Neural progenitor cell (in vitro differentiated cells): ENCODE results near the gene RASGRP4. TPM values are rescaled to one million over a fixed set of nuclear protein-coding genes. Genes with fewer than 3 reads are reported as not detected.

Experiments
- DNase-seq: peaks from one replicate; pipeline ENCODE4 v3.0.0-alpha.2; 2016; ENCODE audit warnings: low spot score
- H2AFZ ChIP-seq: fragments of 200-600 bp; sonication (generic); replicated peaks from 2 replicates; pipeline ENCODE4 v1.6.1; 2016; ENCODE audit warnings: antibody characterized with exemption
- H3F3A ChIP-seq: fragments of 200-600 bp; sonication (generic); 2 replicates; pipeline ENCODE4 v1.6.1; 2016; ENCODE audit warnings: antibody characterized with exemption, low read depth
- H3K27ac ChIP-seq: fragments of 200-600 bp; sonication (generic); 2 replicates; pipeline ENCODE4 v1.5.1; 2016; ENCODE audit warnings: mild to moderate bottlenecking
- H3K27me3 ChIP-seq: fragments of 200-600 bp; sonication (generic); 2 replicates; pipeline ENCODE4 v1.6.1; 2016; ENCODE audit warnings: mild to moderate bottlenecking, moderate library complexity
- H3K36me3 ChIP-seq: fragments of 200-600 bp; sonication (generic); 2 replicates; pipeline ENCODE4 v1.5.1; 2016
- H3K4me1 ChIP-seq: fragments of 200-600 bp; sonication (generic); 2 replicates; pipeline ENCODE4 v1.6.1; 2016; ENCODE audit warnings: mixed run types
- H3K4me2 ChIP-seq: fragments of 200-600 bp; sonication (generic); 2 replicates; pipeline ENCODE4 v1.6.1; 2016
- H3K4me3 ChIP-seq: fragments of 200-600 bp; sonication (generic); 2 replicates; pipeline ENCODE4 v1.5.1; 2016
- H3K79me2 ChIP-seq: fragments of 200-600 bp; sonication (generic); 2 replicates; pipeline ENCODE4 v1.6.1; 2016; ENCODE audit warnings: low read depth
- H3K9ac ChIP-seq: fragments of 200-600 bp; sonication (generic); 2 replicates; pipeline ENCODE4 v1.6.1; 2016
- H3K9me3 ChIP-seq: fragments of 200-600 bp; sonication (generic); 2 replicates; pipeline ENCODE4 v1.5.1; 2016; ENCODE audit warnings: low read depth
- H4K20me1 ChIP-seq: fragments of 200-600 bp; sonication (generic); 2 replicates; pipeline ENCODE4 v1.6.1; 2016; ENCODE audit warnings: low read depth
- H3K27ac Mint-ChIP-seq: 3 replicates; pipeline ENCODE4 v1.8.0; 2021; ENCODE audit warnings: mixed read lengths
- H3K27me3 Mint-ChIP-seq: 2 replicates; pipeline ENCODE4 v1.8.0; 2022; ENCODE audit warnings: low read depth, mild to moderate bottlenecking, inconsistent platforms, moderate library complexity, mixed read lengths; ENCODE audit not compliant: insufficient read depth
- H3K36me3 Mint-ChIP-seq: 3 replicates; pipeline ENCODE4 v1.8.0; 2021; ENCODE audit warnings: mixed read lengths
- H3K4me1 Mint-ChIP-seq: 3 replicates; pipeline ENCODE4 v1.8.0; 2021; ENCODE audit warnings: mixed read lengths
- H3K4me3 Mint-ChIP-seq: 3 replicates; pipeline ENCODE4 v1.8.0; 2021; ENCODE audit warnings: mild to moderate bottlenecking, moderate library complexity, mixed read lengths
- H3K9me3 Mint-ChIP-seq: 3 replicates; pipeline ENCODE4 v1.8.0; 2020; ENCODE audit warnings: mixed read lengths
- EZH2 ChIP-seq: fragments of 200-600 bp; sonication (generic); IDR thresholded peaks from 2 replicates; pipeline ENCODE4 v1.6.1; 2017; ENCODE audit warnings: antibody characterized with exemption, mild to moderate bottlenecking, moderate library complexity
- EZH2phosphoT487 ChIP-seq: fragments of 200-600 bp; sonication (generic); IDR thresholded peaks from 2 replicates; pipeline ENCODE4 v1.6.1; 2017; ENCODE audit warnings: antibody characterized with exemption
- total RNA-seq: library from RNA; depleted of rRNA; stranded (reverse); fragments of >200 nt; gene quantifications from 2 replicates; pipeline ENCODE4 v1.2.3, GENCODE V29; 2015; ENCODE audit warnings: low replicate concordance
- TF ChIP-seq, protein P1 (sequence below): fragments of 200-600 bp; sonication (generic); IDR thresholded peaks from 2 replicates; pipeline ENCODE4 v1.5.1; 2017; ENCODE audit warnings: antibody characterized with exemption, mild to moderate bottlenecking

RASGRP4 gene
- total RNA-seq, 1 donor from 2014 or later = not detected

DNA sequence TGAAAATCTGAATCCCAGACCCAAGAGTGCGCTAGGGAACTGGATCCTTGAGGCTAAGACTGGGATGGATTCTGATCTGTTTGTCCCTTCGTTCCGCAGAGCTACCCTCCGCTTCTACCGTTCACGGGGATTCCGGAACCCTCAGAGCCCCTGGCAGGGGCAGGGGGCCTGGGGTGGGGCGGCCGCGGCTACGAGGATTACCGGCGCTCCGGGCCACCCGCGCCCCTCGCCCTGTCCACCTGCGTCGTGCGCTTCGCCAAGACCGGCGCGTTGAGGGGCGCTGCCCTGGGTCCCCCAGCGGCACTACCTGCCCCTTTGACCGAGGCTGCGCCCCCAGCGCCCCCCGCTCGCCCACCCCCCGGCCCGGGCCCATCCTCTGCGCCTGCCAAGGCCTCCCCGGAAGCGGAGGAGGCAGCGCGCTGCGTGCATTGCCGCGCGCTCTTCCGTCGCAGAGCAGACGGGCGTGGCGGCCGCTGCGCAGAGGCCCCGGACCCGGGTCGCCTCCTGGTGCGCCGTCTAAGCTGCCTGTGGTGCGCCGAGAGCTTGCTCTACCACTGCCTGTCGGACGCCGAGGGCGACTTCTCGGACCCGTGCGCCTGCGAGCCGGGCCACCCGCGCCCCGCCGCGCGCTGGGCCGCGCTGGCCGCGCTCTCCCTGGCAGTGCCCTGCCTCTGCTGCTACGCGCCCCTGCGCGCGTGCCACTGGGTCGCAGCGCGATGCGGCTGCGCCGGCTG lies 30.5 kb downstream of the RASGRP4 start:
- Histone ChIP-seq H3K4me1 (no peaks in the 10 kb centered on the region), H3K27me3 (peaks cover 28% of the 10 kb centered on the region), H3K79me2 (no peaks in the 10 kb centered on the region), H3K27ac (no peak overlapping the region), H3K4me3 (no peak overlapping the region), H3K36me3 (no peaks in the 10 kb centered on the region), H3K4me2 (no peak overlapping the region), H4K20me1 (no peaks in the 10 kb centered on the region), H3K9me3 (no peaks in the 10 kb centered on the region), H3K9ac (no peak overlapping the region), H2AFZ (no peak overlapping the region), H3F3A (peaks cover 8% of the 10 kb centered on the region)
- TF ChIP-seq EZH2phosphoT487 = no peak
- Mint-ChIP-seq H3K36me3 (peaks cover 30% of the 10 kb centered on the region), H3K4me1 (peaks cover 13% of the 10 kb centered on the region), H3K9me3 (peaks cover 7% of the 10 kb centered on the region), H3K27ac (no peak overlapping the region), H3K27me3 (peaks cover 10% of the 10 kb centered on the region), H3K4me3 (no peak overlapping the region)
- peak; percentile 1 for DNase-seq

DNA sequence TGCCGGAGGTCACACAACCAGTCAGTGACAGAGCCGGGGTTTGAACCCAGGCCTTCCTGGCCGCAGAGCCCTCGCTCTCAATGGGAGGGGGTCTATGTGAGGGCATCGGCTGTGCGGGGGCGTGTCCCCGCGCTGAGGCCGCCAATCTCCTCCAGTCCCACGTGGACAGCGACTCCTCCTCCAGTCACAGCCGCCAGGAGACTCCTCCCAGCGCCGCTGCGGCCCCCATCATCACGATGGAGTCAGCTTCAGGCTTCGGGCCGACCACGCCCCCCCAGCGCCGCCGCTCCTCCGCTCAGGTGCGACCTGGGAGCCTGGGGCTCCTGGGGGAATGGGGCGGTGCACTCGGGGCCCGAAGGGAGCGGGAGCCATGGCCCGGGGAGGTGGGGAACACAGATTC lies 31.5 kb downstream of the RASGRP4 start:
- H3K4me1 ChIP-seq = peaks cover 4% of the 10 kb centered on the region
- Mint-ChIP-seq H3K4me3 (no peak overlapping the region), H3K36me3 (peaks cover 30% of the 10 kb centered on the region), H3K27me3 (peaks cover 8% of the 10 kb centered on the region), H3K27ac (no peak overlapping the region), H3K4me1 (peaks cover 17% of the 10 kb centered on the region), H3K9me3 (peaks cover 7% of the 10 kb centered on the region)
- H3K27me3 ChIP-seq = peaks cover 28% of the 10 kb centered on the region
- no peaks in the 10 kb centered on the region for H3K9me3 ChIP-seq
- H3K4me2 ChIP-seq = peak overlapping the region; percentile 65
- peaks cover 6% of the 10 kb centered on the region for H4K20me1 ChIP-seq
- peaks cover 8% of the 10 kb centered on the region for H3F3A ChIP-seq
- H3K79me2 ChIP-seq = no peaks in the 10 kb centered on the region
- no peaks in the 10 kb centered on the region for H3K36me3 ChIP-seq
- H3K4me3 ChIP-seq = peak overlapping the region; percentile 31
- H2AFZ ChIP-seq = no peak overlapping the region
- H3K27ac ChIP-seq = no peak overlapping the region
- H3K9ac ChIP-seq = no peak overlapping the region
- DNase-seq = peak; percentile 86
- TF ChIP-seq, protein P1, sequence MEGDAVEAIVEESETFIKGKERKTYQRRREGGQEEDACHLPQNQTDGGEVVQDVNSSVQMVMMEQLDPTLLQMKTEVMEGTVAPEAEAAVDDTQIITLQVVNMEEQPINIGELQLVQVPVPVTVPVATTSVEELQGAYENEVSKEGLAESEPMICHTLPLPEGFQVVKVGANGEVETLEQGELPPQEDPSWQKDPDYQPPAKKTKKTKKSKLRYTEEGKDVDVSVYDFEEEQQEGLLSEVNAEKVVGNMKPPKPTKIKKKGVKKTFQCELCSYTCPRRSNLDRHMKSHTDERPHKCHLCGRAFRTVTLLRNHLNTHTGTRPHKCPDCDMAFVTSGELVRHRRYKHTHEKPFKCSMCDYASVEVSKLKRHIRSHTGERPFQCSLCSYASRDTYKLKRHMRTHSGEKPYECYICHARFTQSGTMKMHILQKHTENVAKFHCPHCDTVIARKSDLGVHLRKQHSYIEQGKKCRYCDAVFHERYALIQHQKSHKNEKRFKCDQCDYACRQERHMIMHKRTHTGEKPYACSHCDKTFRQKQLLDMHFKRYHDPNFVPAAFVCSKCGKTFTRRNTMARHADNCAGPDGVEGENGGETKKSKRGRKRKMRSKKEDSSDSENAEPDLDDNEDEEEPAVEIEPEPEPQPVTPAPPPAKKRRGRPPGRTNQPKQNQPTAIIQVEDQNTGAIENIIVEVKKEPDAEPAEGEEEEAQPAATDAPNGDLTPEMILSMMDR = no peak

DNA sequence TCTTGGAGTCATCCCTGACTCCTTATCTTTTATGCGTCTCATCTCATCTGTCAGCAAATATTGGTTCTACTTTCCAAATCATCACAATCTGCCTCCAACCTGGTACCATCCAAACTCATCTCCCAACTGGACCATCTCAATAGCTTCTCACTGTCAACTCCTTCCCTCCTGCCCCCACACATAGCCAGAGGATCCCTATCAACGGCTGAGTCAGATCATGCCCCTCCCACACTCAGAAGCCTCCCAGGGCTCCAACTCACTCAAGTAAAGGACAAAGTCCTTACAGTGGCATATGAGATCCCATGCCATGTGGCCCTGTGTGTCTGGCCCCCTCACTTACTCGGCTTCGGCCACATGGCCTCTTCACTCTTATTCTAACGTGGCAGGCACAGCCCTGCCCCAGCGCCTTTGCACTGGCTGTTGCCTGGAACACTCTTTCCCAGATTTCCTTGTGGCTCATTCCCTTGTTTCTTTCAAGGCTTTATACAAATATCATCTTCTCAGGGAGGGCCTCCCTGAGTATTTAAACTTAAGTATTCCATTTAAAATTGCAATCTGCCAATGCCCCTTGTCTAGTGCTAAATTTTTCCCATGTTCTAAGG lies 33.2 kb downstream of the RASGRP4 start:
- peaks cover 7% of the 10 kb centered on the region for H3K9me3 Mint-ChIP-seq
- H3K4me1 ChIP-seq = peaks cover 4% of the 10 kb centered on the region
- peaks cover 6% of the 10 kb centered on the region for H4K20me1 ChIP-seq
- TF ChIP-seq EZH2 = no peak
- no peak for TF ChIP-seq EZH2phosphoT487
- TF ChIP-seq, protein P1 = no peak
- H3K27ac ChIP-seq = no peak overlapping the region
- H3K79me2 ChIP-seq = no peaks in the 10 kb centered on the region
- H3F3A ChIP-seq = peaks cover 15% of the 10 kb centered on the region
- no peaks in the 10 kb centered on the region for H3K36me3 ChIP-seq
- H3K4me3 ChIP-seq = no peak overlapping the region
- peaks cover 18% of the 10 kb centered on the region for H3K27me3 ChIP-seq
- H3K27me3 Mint-ChIP-seq = peaks cover 4% of the 10 kb centered on the region
- H3K27ac Mint-ChIP-seq = no peak overlapping the region
- H3K9me3 ChIP-seq = no peaks in the 10 kb centered on the region
- DNase-seq = no peak
- no peak overlapping the region for H3K4me2 ChIP-seq
- no peak overlapping the region for H2AFZ ChIP-seq
- H3K4me1 Mint-ChIP-seq = peaks cover 19% of the 10 kb centered on the region
- no peak overlapping the region for H3K4me3 Mint-ChIP-seq
- peaks cover 30% of the 10 kb centered on the region for H3K36me3 Mint-ChIP-seq
- no peak overlapping the region for H3K9ac ChIP-seq

DNA sequence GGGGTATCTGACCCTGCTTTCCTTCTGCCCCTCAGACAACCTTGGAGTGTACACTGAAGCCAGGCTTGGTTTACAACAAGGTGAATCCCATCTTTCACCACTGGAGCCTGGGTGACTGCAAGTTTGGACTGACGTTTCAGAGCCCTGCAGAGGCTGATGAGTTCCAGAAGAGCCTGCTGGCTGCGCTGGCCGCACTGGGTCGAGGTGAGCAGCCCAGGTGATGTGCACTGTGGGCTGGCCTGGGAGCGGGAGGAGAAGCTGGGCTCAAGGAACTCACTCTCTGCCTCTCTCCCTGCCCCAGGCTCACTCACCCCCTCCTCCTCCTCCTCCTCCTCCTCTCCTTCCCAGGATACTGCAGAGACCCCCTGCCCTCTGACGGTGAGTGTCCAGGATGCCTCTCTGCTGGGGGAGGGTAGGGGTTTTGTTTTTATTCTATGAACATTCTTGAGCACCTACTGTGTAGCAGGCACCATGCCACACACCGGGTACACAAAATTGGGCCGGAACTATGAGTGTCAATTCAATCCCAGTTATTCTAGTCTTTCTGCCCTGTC lies 34.0 kb downstream of the RASGRP4 start:
- Mint-ChIP-seq H3K27ac (no peak overlapping the region), H3K9me3 (peaks cover 7% of the 10 kb centered on the region), H3K4me1 (peaks cover 23% of the 10 kb centered on the region), H3K4me3 (no peak overlapping the region), H3K27me3 (peaks cover 7% of the 10 kb centered on the region), H3K36me3 (peaks cover 30% of the 10 kb centered on the region)
- Histone ChIP-seq H3K79me2 (no peaks in the 10 kb centered on the region), H3K9me3 (no peaks in the 10 kb centered on the region), H3K4me2 (no peak overlapping the region), H3K27me3 (peaks cover 22% of the 10 kb centered on the region), H3K4me3 (no peak overlapping the region), H3K9ac (no peak overlapping the region), H3K27ac (no peak overlapping the region), H3K4me1 (peaks cover 4% of the 10 kb centered on the region), H3F3A (peaks cover 23% of the 10 kb centered on the region), H3K36me3 (no peaks in the 10 kb centered on the region), H4K20me1 (peaks cover 12% of the 10 kb centered on the region), H2AFZ (no peak overlapping the region)
- no peak for DNase-seq
- TF ChIP-seq, protein P1 = no peak
- no peak for TF ChIP-seq EZH2
- TF ChIP-seq EZH2phosphoT487 = no peak
